HG03159 (cell line): ENCODE measurements around the gene CHAT.

ENCODE experiments used
- ATAC-seq: cut with Tn5 transposase; IDR thresholded peaks from one replicate; pipeline ENCODE4 v1.9.1; 2021; ENCODE audit warnings: mild to moderate bottlenecking, moderate library complexity; ENCODE audit not compliant: unreplicated experiment

Gene CHAT

GRCh38 chr10:49596836-49597235, 17.0 kb upstream of the CHAT start:
- no peak for ATAC-seq

GRCh38 chr10:49597426-49598163, 16.2 kb upstream of the CHAT start:
- no peak for ATAC-seq

- no peak for ATAC-seq
Observed at GRCh38 chr10:49598164-49598856, 15.5 kb upstream of the CHAT start.

- ATAC-seq, result no peak
Observed at GRCh38 chr10:49598986-49599385, 14.9 kb upstream of the CHAT start.

GRCh38 chr10:49599546-49599945, 14.3 kb upstream of the CHAT start:
- no peak for ATAC-seq

- ATAC-seq, result no peak
Observed at GRCh38 chr10:49600046-49600445, 13.8 kb upstream of the CHAT start.

GRCh38 chr10:49600781-49601400, 12.9 kb upstream of the CHAT start:
- no peak for ATAC-seq

GRCh38 chr10:49601857-49602256, 12.0 kb upstream of the CHAT start:
- ATAC-seq, result no peak

GRCh38 chr10:49602380-49603023, 11.3 kb upstream of the CHAT start:
- no peak for ATAC-seq

- no peak for ATAC-seq
Observed at GRCh38 chr10:49605216-49605938, 8.5 kb upstream of the CHAT start.

- ATAC-seq, result no peak
Observed at GRCh38 chr10:49605939-49606509, 7.8 kb upstream of the CHAT start.

GRCh38 chr10:49606981-49607535, 6.8 kb upstream of the CHAT start:
- ATAC-seq, result peak; percentile 83

- no peak for ATAC-seq
Observed at GRCh38 chr10:49608166-49609005, 5.5 kb upstream of the CHAT start.

GRCh38 chr10:49609006-49609282, 4.9 kb upstream of the CHAT start:
- no peak for ATAC-seq

- no peak for ATAC-seq
Observed at GRCh38 chr10:49609283-49610113, 4.3 kb upstream of the CHAT start.

- ATAC-seq, result no peak
Observed at GRCh38 chr10:49610114-49610457, 3.8 kb upstream of the CHAT start, which contains the start of gene SLC18A3. SLC18A3 (plus strand) TSS chr10:49610310; CDS start chr10:49610741, 431 bp downstream.

- no peak for ATAC-seq
Observed at GRCh38 chr10:49610458-49611165, 3.2 kb upstream of the CHAT start.

GRCh38 chr10:49611166-49611815, 2.5 kb upstream of the CHAT start:
- ATAC-seq, result no peak
